OCI-LY1 (cell line): Measurements from ENCODE around the gene COG4.

Experiments used
- CTCF ChIP-seq: fragments of 200-600 bp; sonication (generic), shearing (Covaris generic); IDR thresholded peaks from 2 replicates; pipeline ENCODE4 v1.5.1; 2017; ENCODE audit warnings: mild to moderate bottlenecking, antibody characterized with exemption, low read length, moderate library complexity, mixed read lengths
- EZH2 ChIP-seq: fragments of 200-600 bp; sonication (generic), shearing (Covaris generic); IDR thresholded peaks from 2 replicates; pipeline ENCODE4 v1.8.0; 2017; ENCODE audit warnings: borderline replicate concordance, mixed run types, mild to moderate bottlenecking, antibody characterized with exemption, low read length, moderate library complexity, mixed read lengths

GRCh38 chr16:70493802-70494201, 29.6 kb downstream of the COG4 start:
- TF ChIP-seq CTCF = no peak
- no peak for TF ChIP-seq EZH2
